Measurements from ENCODE around the gene GDAP1L1.
"Not testable (repeated sequence)": the region's sequence is repeated elsewhere in the genome, so short reads cannot be mapped to it uniquely, and the experiment has no call there.

GDAP1L1 gene

DNA sequence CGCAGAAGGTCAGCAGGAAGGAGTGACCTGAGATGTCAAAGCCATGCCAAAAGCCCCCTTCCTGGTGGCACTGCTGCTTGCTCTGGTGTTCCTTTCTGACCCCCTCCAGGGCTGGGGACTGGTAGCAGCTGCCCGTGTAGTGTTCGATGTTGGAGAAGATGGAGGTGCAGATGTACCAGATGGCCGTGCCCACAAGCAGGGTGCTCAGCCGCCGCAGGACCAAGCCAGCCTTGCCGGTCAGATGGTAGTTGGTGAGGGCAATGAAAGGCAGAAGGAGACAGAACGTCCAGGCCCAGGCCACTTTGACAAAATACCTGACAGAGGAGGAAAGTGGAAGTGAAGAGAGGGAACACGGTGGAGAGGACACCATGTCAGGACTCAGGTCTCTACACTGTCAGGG lies 59.8 kb downstream of the GDAP1L1 start:
- DNase-seq = no peak

DNA sequence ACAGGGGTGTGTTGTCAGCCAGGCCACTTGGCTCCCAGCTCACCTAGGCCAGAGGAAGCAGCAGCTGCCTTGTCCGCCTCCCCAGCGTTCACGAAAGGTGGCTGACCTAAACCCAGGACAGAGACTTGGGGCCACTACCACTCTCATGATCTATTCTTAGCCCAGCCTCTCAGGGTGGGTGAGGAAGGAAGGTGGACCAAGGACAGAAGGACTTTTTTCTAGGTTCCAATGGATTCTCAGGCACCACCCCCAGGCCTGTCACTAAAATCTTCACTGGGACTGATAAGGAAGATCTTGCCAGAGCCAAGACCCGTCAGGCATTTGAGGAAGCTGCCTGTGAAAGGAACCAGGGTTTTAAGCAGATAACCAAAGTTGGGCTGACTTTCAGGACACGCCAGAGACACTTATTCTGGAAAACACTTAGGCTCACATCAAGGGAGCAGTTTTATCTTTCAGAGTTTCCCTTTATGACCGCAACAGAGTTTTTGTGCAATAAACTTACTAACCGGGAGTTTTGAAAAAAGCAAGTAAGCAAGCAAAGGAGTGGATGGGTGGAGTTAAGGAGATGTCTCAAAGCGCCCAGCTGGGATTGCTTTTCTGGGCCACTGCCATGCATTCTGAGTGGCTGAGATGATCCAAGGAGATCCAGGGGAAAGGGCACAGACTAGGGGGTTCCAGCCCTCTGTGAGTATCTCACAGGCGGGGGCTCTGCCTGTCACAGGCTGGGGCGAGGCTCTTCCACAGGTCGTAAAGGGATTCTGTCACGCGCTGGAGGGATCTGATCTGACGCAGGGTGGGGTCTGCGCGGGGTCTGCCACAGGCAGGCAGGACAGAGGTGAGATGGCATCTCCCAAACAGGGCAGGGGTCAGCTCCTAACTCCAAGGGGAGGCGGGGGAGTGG lies 62.9 kb downstream of the GDAP1L1 start:
- DNase-seq = peak; percentile 43 to 45

DNA sequence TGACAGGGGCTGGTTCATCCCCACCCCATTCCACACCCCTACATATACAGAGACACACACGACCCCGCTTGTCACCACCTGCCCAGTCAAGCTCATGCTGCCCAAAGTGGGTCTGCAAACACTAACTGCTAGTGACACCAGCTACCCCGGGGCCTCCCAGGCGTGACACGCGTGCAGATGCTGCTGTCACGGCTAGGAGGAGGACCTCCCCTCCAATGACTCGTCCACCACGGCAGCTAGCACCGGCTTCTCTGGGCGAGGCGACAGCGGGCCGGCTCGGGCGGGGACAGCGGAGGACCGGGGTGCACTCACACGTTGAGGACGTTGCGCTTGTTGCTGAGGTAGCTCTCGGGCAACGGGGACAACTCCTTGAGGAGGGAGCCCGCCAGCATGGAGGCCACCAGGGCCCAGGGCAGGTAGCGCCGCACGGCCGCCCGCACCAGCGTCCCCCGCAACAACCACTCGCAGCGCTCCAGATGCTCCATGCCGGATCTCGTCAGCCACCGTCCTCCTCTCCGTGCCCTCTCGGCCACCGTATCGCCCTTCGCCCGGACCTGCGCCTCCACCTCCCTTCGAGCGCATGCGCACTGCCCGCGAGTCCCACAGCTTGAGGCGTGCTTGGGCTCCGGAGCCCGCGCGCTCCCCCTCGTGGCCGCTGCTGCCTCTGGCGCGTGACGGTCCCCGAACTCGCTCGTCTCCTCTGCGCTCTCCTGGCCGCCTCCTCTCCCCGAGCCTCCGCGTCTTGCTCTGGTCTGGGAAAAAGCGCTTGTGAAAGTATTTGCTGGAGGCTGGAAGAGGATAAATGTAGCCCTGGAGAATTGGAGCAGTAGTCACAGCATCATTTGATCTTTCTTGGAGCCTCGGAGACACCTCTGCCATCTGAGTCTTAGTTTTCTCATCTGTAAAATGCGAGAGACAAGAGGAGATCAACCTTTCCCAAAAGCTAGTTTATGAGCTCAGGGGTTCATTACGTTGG lies 63.8 kb downstream of the GDAP1L1 start, which contains the start of gene FITM2:
FITM2 (minus strand) TSS at position 539 of the 976 bp plus-strand sequence; CDS start at position 485, 54 bp downstream.
- peak; percentile 88 to 91 for DNase-seq

DNA sequence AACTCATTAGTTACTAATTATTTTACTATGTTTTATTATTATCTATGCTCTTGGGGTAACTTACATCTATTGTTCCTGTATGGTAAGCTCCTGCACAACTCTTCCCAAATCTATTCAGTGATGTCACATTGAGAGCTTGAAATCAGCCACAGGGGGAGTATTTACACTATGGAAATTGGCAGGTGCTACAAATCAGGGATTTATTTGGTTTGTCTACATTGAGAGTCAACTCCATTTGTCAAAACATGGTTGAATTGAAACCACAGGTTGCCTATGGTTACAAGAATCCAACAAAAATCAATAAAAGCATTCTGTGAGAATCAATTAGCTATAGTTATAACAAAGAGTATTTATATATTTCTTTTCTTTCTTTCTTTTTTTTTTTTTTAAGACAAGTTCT lies 67.8 kb downstream of the GDAP1L1 start:
- no peak for DNase-seq

- no peak for DNase-seq
Measured at GRCh38 chr20:44319839-44320422, 72.8 kb downstream of the GDAP1L1 start.

DNA sequence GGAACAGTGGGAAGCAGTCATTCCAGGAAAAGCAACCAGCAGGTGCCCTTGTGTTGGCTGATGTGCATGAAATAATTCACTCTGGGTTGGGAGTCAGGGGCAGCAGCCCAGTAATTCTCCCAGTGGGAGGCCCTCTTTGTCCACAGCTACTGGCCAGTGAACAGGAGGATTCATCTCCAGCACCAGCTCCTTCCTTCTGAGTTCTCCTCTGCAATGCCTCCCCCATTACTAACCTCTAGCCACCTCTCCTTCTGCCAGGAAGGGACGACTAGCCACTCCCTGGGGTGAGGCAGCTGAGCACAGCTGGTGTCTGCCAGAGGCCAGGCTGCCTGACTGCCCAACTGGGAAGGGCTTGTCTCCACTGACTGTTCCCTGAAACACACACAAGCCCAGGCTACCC lies 77.2 kb downstream of the GDAP1L1 start:
- DNase-seq = no peak

GRCh38 chr20:44326391-44327159 lies 79.5 kb downstream of the GDAP1L1 start:
- no peak for DNase-seq

DNA sequence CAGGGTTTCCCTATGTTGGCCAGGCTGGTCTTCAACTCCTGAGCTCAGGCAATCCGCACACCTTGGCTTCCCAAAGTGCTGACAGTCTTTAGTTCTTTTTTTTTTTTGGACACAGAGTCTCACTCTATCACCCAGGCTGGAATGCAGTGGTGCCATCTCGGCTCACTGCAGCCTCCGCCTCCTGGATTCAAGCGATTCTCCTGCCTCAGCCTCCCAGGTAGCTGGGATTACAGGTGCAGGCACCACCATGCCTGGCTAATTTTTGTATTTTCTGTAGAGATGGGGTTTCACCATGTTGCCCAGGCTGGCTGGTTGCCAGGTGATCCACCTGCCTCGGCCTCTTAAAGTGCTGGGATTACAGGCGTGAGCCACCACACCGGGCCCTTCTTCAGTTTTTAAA lies 80.6 kb downstream of the GDAP1L1 start:
- not testable (repeated sequence) for DNase-seq

DNA sequence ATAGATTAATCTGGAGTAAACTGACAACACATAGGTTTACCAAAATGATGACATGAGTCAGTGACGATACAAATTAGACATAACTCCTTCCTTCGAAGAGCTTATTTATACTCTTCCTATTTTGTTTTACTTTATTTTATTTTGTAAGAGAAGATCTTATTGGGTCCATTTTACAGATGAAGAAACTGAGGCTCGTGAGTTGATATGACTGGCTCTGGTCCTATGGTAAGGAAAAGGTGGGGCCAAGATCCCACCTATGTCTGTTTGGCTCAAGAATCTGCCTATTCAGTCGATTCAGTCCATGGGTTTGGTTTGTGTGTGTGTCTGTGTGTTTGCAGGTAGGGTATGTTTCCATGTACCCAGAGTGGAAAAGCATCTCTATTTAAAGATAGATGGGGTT lies 81.3 kb downstream of the GDAP1L1 start:
- no peak for DNase-seq

Measured in AML-193 (cell line).